HepG2 (cell line): ENCODE data around the gene ZNF33A. TPM values are rescaled to one million over a fixed set of nuclear protein-coding genes. Genes with fewer than 3 reads are reported as not detected.

Experiments used
- CENPT ChIP-seq: sonication (generic); formaldehyde crosslinking; IDR thresholded peaks from 2 replicates; pipeline ENCODE4 v1.8.0; 2022; ENCODE audit warnings: low read depth, mild to moderate bottlenecking, moderate library complexity, missing genetic modification reagents
- EED ChIP-seq: sonication (generic); formaldehyde crosslinking; IDR thresholded peaks from 2 replicates; pipeline ENCODE4 v1.5.0; 2020; ENCODE audit warnings: mild to moderate bottlenecking, missing genetic modification reagents
- FOSL2 ChIP-seq: sonication (generic); formaldehyde crosslinking; IDR thresholded peaks from 2 replicates; pipeline ENCODE4 v1.4.0; 2020; ENCODE audit warnings: missing genetic modification reagents
- HOXD1 ChIP-seq: sonication (generic); formaldehyde crosslinking; IDR thresholded peaks from 2 replicates; pipeline ENCODE4 v1.5.0; 2020; ENCODE audit warnings: missing genetic modification reagents
- KLF6 ChIP-seq: IDR thresholded peaks from 2 replicates; pipeline ENCODE4 v1.8.0; 2016; ENCODE audit warnings: missing biosample characterization, missing genetic modification reagents
- LCORL ChIP-seq, 2 experiments: fragments of 450-650 bp in 1 of 2; sonication (generic) in 1 of 2; formaldehyde crosslinking in 1 of 2; IDR thresholded peaks; 2 replicates each; pipeline versions ENCODE4 v1.5.0 to v1.6.1; 2017 to 2020; ENCODE audit warnings: antibody characterized with exemption in 1 of 2, missing genetic modification reagents in 1 of 2
- MBNL3 ChIP-seq: fragments of 250-450 bp; sonication (Bioruptor Pico); conservative IDR thresholded peaks from 2 replicates; pipeline ENCODE4 v1.8.0; 2022; ENCODE audit warnings: mild to moderate bottlenecking, inconsistent platforms
- SIN3A ChIP-seq: IDR thresholded peaks from 2 replicates; pipeline ENCODE4 v1.6.1; 2011; ENCODE audit warnings: low read depth, mild to moderate bottlenecking, control low read depth, low read length, borderline replicate concordance
- SNAPC2 ChIP-seq: sonication (generic); formaldehyde crosslinking; IDR thresholded peaks from 2 replicates; pipeline ENCODE4 v1.8.1; 2022; ENCODE audit warnings: mild to moderate bottlenecking, missing genetic modification reagents
- TFE3 ChIP-seq: IDR thresholded peaks from 2 replicates; pipeline ENCODE4 v1.6.1; 2016
- ZNF224 ChIP-seq: sonication (generic); formaldehyde crosslinking; IDR thresholded peaks from 2 replicates; pipeline ENCODE4 v1.5.0; 2020; ENCODE audit warnings: mild to moderate bottlenecking, missing genetic modification reagents
- ZNF510 ChIP-seq: sonication (generic); formaldehyde crosslinking; IDR thresholded peaks from 2 replicates; pipeline ENCODE4 v1.4.0; 2020; ENCODE audit warnings: low read depth, mild to moderate bottlenecking, missing genetic modification reagents
- ZNF614 ChIP-seq: IDR thresholded peaks from 2 replicates; pipeline ENCODE4 v1.6.1; 2018; ENCODE audit warnings: missing biosample characterization, missing genetic modification reagents, inconsistent platforms, borderline replicate concordance
- ZNF768 ChIP-seq: sonication (generic); formaldehyde crosslinking; IDR thresholded peaks from 2 replicates; pipeline ENCODE4 v1.4.0; 2020; ENCODE audit warnings: missing genetic modification reagents
- polyA plus RNA-seq, 8 experiments: library from polyadenylated mRNA; depleted of rRNA in 3 of 8; stranded (reverse) in 7 of 8; unstranded in 1 of 8; fragments of >200 nt; fragmentation: Illumina TruSeq in 4 of 8; extraction: Trizol in 4 of 8; gene quantifications; 2 replicates each; pipeline versions ENCODE4 v1.2.1 to v1.2.3, GENCODE V29; 2011 to 2016; ENCODE audit warnings: low read depth in 4 of 8, missing spikeins in 1 of 8, mixed read lengths in 1 of 8; ENCODE audit not compliant: insufficient read depth in 1 of 8
- total RNA-seq, 5 experiments: library from RNA; depleted of rRNA; stranded (reverse); fragments of >200 nt; fragmentation: Illumina TruSeq; extraction: Trizol; gene quantifications; 2 replicates each; pipeline ENCODE4 v1.2.3, GENCODE V29; 2016; ENCODE audit warnings: low read depth in 1 of 5
- TF ChIP-seq, protein P1 (sequence below): sonication (generic); formaldehyde crosslinking; IDR thresholded peaks from 2 replicates; pipeline ENCODE4 v1.8.0; 2022; ENCODE audit warnings: missing genetic modification reagents, mild to moderate bottlenecking, moderate library complexity, borderline replicate concordance
- TF ChIP-seq, protein P2 (sequence below): sonication (generic); formaldehyde crosslinking; IDR thresholded peaks from 2 replicates; pipeline ENCODE4 v1.8.0; 2022; ENCODE audit warnings: mild to moderate bottlenecking, missing genetic modification reagents; ENCODE audit not compliant: insufficient replicate concordance
- TF ChIP-seq, protein P3 (sequence below): sonication (generic); formaldehyde crosslinking; IDR thresholded peaks from 2 replicates; pipeline ENCODE4 v1.8.0; 2022; ENCODE audit warnings: mild to moderate bottlenecking, missing genetic modification reagents, moderate library complexity
- TF ChIP-seq, protein P4 (sequence below): sonication (generic); formaldehyde crosslinking; IDR thresholded peaks from 2 replicates; pipeline ENCODE4 v1.5.1; 2020; ENCODE audit warnings: mild to moderate bottlenecking, moderate library complexity, missing genetic modification reagents

The ZNF33A gene
- total and polyA plus RNA-seq, 2 of the 13 experiments (the other 11 are each of a cell fraction or from before 2014, with no cell fraction given) = 13.1 to 22.5 TPM

DNA sequence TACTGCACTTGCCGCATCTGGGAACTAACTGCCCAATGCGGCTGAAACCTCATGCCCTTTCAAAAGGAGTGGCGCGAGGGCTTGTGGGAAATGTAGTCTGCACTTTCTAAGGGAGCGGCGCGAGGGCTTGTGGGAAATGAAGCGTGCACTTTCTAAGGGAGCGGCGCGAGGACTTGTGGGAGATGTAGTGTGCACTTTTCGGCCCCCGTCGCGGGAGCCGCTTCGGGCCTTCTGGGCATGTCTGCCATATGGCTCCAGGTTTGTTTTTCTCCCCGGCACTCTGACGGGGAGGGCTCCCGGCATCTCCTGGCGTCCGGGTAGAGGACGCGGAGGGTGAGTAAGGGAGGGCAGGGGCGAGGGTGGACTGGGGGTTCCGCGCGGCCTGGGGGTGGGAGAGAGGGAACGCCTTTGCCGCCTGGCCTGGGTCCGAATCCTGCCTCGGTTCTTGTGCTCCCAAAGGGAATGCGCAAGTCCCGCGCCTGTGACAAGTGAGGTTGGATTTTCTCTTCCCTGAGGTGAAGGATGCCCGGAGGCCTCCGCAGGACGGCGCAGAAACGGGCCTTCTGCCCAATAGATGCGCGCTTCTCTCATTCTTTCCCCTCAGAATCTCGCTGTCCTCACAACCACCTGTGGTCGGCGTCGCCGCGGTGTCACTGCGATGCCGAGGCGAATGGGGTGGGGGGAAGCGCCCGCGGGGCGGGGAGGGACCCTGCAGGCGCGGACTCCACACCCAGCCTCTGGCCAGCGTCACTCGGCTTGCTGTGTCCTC, 83.9 kb downstream of the ZNF33A start, which contains the start of gene ZNF37A (continued):
- TF ChIP-seq, protein P1, sequence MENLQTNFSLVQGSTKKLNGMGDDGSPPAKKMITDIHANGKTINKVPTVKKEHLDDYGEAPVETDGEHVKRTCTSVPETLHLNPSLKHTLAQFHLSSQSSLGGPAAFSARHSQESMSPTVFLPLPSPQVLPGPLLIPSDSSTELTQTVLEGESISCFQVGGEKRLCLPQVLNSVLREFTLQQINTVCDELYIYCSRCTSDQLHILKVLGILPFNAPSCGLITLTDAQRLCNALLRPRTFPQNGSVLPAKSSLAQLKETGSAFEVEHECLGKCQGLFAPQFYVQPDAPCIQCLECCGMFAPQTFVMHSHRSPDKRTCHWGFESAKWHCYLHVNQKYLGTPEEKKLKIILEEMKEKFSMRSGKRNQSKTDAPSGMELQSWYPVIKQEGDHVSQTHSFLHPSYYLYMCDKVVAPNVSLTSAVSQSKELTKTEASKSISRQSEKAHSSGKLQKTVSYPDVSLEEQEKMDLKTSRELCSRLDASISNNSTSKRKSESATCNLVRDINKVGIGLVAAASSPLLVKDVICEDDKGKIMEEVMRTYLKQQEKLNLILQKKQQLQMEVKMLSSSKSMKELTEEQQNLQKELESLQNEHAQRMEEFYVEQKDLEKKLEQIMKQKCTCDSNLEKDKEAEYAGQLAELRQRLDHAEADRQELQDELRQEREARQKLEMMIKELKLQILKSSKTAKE = no peak
- TF ChIP-seq EED (CRISPR knock-in tag) (peak; percentile 63; the same call in 1 of the 2 replicates), ZNF768 (CRISPR knock-in tag) (peak; percentile 36; the same call in 1 of the 2 replicates), MBNL3 (no peak), SNAPC2 (CRISPR knock-in tag) (0 out of 2 replicates have a peak, but pooled peaks have one; percentile 49), KLF6 (CRISPR knock-in tag) (peak; percentile 19; the same call in 1 of the 2 replicates), SIN3A (peak; percentile 69; the same call in 1 of the 2 replicates), ZNF614 (CRISPR knock-in tag) (peak; percentile 44; the same call in 1 of the 2 replicates), FOSL2 (0 out of 2 replicates have a peak, but pooled peaks have one; percentile 3), ZNF510 (CRISPR knock-in tag) (no peak), TFE3 (CRISPR knock-in tag) (0 out of 2 replicates have a peak, but pooled peaks have one; percentile 8), ZNF224 (CRISPR knock-in tag) (peak; percentile 59; the same call in 1 of the 2 replicates), LCORL (IDR thresholded peaks at IDR 0.05) (no peak), LCORL (CRISPR knock-in tag; IDR thresholded peaks at IDR 0.05) (0 out of 2 replicates have a peak, but pooled peaks have one; percentile 58), CENPT (CRISPR knock-in tag) (0 out of 2 replicates have a peak, but pooled peaks have one; percentile 64), HOXD1 (CRISPR knock-in tag) (no peak)
- TF ChIP-seq, protein P2, sequence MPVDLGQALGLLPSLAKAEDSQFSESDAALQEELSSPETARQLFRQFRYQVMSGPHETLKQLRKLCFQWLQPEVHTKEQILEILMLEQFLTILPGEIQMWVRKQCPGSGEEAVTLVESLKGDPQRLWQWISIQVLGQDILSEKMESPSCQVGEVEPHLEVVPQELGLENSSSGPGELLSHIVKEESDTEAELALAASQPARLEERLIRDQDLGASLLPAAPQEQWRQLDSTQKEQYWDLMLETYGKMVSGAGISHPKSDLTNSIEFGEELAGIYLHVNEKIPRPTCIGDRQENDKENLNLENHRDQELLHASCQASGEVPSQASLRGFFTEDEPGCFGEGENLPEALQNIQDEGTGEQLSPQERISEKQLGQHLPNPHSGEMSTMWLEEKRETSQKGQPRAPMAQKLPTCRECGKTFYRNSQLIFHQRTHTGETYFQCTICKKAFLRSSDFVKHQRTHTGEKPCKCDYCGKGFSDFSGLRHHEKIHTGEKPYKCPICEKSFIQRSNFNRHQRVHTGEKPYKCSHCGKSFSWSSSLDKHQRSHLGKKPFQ (CRISPR knock-in tag) = peak; percentile 20
- TF ChIP-seq, protein P3, sequence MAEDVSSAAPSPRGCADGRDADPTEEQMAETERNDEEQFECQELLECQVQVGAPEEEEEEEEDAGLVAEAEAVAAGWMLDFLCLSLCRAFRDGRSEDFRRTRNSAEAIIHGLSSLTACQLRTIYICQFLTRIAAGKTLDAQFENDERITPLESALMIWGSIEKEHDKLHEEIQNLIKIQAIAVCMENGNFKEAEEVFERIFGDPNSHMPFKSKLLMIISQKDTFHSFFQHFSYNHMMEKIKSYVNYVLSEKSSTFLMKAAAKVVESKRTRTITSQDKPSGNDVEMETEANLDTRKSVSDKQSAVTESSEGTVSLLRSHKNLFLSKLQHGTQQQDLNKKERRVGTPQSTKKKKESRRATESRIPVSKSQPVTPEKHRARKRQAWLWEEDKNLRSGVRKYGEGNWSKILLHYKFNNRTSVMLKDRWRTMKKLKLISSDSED (CRISPR knock-in tag) = 0 out of 2 replicates have a peak, but pooled peaks have one; percentile 8
- TF ChIP-seq, protein P4, sequence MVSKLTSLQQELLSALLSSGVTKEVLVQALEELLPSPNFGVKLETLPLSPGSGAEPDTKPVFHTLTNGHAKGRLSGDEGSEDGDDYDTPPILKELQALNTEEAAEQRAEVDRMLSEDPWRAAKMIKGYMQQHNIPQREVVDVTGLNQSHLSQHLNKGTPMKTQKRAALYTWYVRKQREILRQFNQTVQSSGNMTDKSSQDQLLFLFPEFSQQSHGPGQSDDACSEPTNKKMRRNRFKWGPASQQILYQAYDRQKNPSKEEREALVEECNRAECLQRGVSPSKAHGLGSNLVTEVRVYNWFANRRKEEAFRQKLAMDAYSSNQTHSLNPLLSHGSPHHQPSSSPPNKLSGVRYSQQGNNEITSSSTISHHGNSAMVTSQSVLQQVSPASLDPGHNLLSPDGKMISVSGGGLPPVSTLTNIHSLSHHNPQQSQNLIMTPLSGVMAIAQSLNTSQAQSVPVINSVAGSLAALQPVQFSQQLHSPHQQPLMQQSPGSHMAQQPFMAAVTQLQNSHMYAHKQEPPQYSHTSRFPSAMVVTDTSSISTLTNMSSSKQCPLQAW (CRISPR knock-in tag) = peak; percentile 46; the same call in 1 of the 2 replicates
